Astrocyte of the cerebellum (primary cell): ENCODE measurements around the gene SNX12.

Source experiments
- DNase-seq: peaks from one replicate; pipeline ENCODE4 v3.0.0-alpha.2; 2011; ENCODE audit warnings: low read depth
- H3K4me3 ChIP-seq: 2 replicates; pipeline ENCODE4 v1.5.1; 2011; ENCODE audit warnings: mild to moderate bottlenecking, low read depth, low read length, moderate library complexity
- CTCF ChIP-seq: IDR thresholded peaks from 2 replicates; pipeline ENCODE4 v1.5.1; 2012; ENCODE audit warnings: low read length, low read depth, moderate library complexity, mild to moderate bottlenecking; ENCODE audit errors: missing control alignments
- in situ Hi-C: cut with HindIII; loops from 2 replicates; pipeline ENCODE4 v1.10.0; 2017; ENCODE audit warnings: low sequenced_read_pairs

SNX12 gene

GRCh38 chrX:71095033-71095432, 26.9 kb upstream of the SNX12 start:
- DNase-seq, result no peak
- H3K4me3 ChIP-seq, result peak overlapping the region; percentile 56
- TF ChIP-seq CTCF, result no peak
- in situ Hi-C loops, result no loop called here

- no peak for DNase-seq
- in situ Hi-C loops, result no loop called here
- no peak overlapping the region for H3K4me3 ChIP-seq
- no peak for TF ChIP-seq CTCF
Measured at GRCh38 chrX:71091263-71091662, 23.1 kb upstream of the SNX12 start.

- in situ Hi-C loops, result no loop called here
- no peak for TF ChIP-seq CTCF
- DNase-seq, result no peak
- H3K4me3 ChIP-seq, result no peak overlapping the region
Measured at GRCh38 chrX:71085900-71086299, 17.8 kb upstream of the SNX12 start.

- DNase-seq, result no peak
- TF ChIP-seq CTCF, result no peak
- H3K4me3 ChIP-seq, result no peak overlapping the region
- in situ Hi-C loops, result no loop called here
Measured at GRCh38 chrX:71082822-71083221, 14.7 kb upstream of the SNX12 start.

- H3K4me3 ChIP-seq, result no peak overlapping the region
- in situ Hi-C loops, result no loop called here
- no peak for TF ChIP-seq CTCF
- DNase-seq, result no peak
Measured at GRCh38 chrX:71082124-71082647, 14.1 kb upstream of the SNX12 start.

- in situ Hi-C loops, result no loop called here
- no peak for DNase-seq
- no peak for TF ChIP-seq CTCF
- H3K4me3 ChIP-seq, result no peak overlapping the region
Measured at GRCh38 chrX:71081330-71082123, 13.4 kb upstream of the SNX12 start.
